Skin of body (tissue), 2 donors: Measurements from ENCODE around the gene EVL. TPM values are rescaled to one million over a fixed set of nuclear protein-coding genes. Genes with fewer than 3 reads are reported as not detected.
"Not testable (repeated sequence)": the region's sequence is repeated elsewhere in the genome, so short reads cannot be mapped to it uniquely, and the experiment has no call there.

Experiments
- DNase-seq: peaks from one replicate; lab custom pipeline; 2025; lab: John Stamatoyannopoulos, UW
- total RNA-seq: library from RNA; depleted of rRNA; stranded (reverse); fragments of >200 nt; gene quantifications from one replicate; pipeline ENCODE4 v1.2.3, GENCODE V29; 2014

Gene EVL
- total RNA-seq: 46.1 TPM

GRCh38 chr14:100065111-100065871 lies at the start of gene EVL:
Gene EVL (plus strand): TSS chr14:100065422. CDS start chr14:100065501, 79 bp downstream.
- DNase-seq: no peak

GRCh38 chr14:100017553-100017952 lies 47.7 kb upstream of the EVL start:
- no peak for DNase-seq

- no peak for DNase-seq
Measured at GRCh38 chr14:100018054-100018453, 47.2 kb upstream of the EVL start.

GRCh38 chr14:100018482-100018881 lies 46.7 kb upstream of the EVL start:
- no peak for DNase-seq

GRCh38 chr14:100019156-100019744 lies 46.0 kb upstream of the EVL start:
- no peak for DNase-seq

- DNase-seq: no peak
Measured at GRCh38 chr14:100020629-100021028, 44.6 kb upstream of the EVL start.

GRCh38 chr14:100022772-100023451 lies 42.3 kb upstream of the EVL start:
- peak; percentile 76 for DNase-seq

GRCh38 chr14:100025111-100025510 lies 40.1 kb upstream of the EVL start:
- DNase-seq: no peak

GRCh38 chr14:100027771-100028490 lies 37.3 kb upstream of the EVL start:
- DNase-seq: no peak

- no peak for DNase-seq
Measured at GRCh38 chr14:100028990-100029677, 36.1 kb upstream of the EVL start.

- DNase-seq: not testable (repeated sequence)
Measured at GRCh38 chr14:100030006-100030405, 35.2 kb upstream of the EVL start.

- peak; percentile 33 for DNase-seq
Measured at GRCh38 chr14:100030452-100031153, 34.6 kb upstream of the EVL start.

- DNase-seq: peak; percentile 44
Measured at GRCh38 chr14:100031506-100032281, 33.5 kb upstream of the EVL start.

GRCh38 chr14:100032738-100033137 lies 32.5 kb upstream of the EVL start:
- no peak for DNase-seq

GRCh38 chr14:100033347-100034075 lies 31.7 kb upstream of the EVL start:
- no peak for DNase-seq

- no peak for DNase-seq
Measured at GRCh38 chr14:100034468-100034867, 30.8 kb upstream of the EVL start.

- no peak for DNase-seq
Measured at GRCh38 chr14:100034961-100035500, 30.2 kb upstream of the EVL start.

GRCh38 chr14:100035700-100036099 lies 29.5 kb upstream of the EVL start:
- DNase-seq: no peak

GRCh38 chr14:100037353-100037752 lies 27.9 kb upstream of the EVL start:
- peak; percentile 43 for DNase-seq
